ENCODE results near the gene RNU4-1. TPM values are rescaled to one million over a fixed set of nuclear protein-coding genes. Genes with fewer than 3 reads are reported as not detected.
A peak's percentile ranks its signal among the peaks of the same experiment; 100 is the strongest.
"Not testable (repeated sequence)": the region's sequence is repeated elsewhere in the genome, so short reads cannot be mapped to it uniquely, and the experiment has no call there.

RNU4-1 gene
- total RNA-seq (2014; rRNA removed; shearing (Covaris generic); ENCODE audit: low replicate concordance), result under 0.01 TPM in 2 replicates

DNA sequence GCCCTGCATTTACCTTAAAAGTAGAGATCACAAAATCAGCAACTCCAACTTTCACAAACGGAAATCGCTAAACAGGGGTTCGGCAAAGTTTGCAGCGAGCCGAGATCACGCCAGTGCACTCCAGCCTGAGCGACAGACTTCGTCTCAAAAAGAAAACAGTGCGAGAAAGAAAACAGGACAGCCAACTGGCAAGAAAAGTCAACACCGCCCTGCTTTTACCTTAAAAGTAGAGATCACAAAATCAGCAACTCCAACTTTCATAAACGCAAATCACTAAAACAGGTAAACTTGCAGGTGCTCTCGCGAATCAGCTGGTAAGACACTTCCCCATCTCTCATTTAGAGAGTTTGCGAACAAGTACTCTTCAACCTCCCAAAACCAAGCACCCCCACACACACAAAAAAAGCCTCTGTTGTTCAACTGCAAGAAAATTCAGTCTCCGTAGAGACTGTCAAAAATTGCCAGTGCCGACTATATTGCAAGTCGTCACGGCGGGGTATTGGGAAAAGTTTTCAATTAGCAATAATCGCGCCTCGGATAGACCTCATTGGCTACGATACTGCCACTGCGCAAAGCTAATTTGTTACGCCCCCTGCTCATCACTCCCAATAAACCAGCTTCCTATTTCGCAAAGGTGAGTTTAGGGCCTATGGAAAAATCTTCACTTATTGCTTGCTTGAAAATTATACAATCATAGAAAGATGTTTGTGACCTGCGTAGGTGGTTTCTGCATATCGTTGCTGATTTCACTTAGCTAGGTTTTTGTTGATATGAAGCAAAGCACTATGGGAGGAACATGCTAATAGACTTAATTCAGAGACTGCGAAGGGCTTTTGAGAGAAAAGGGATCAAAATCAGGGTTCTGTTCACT lies at the start of gene RNU4-1:
Gene RNU4-1 (minus strand): TSS at position 577 of the 871 bp plus-strand sequence.
- Histone ChIP-seq H4K20me1 (ENCODE audit: insufficient read depth, low read depth, low read length) (no peaks in the 10 kb centered on the region; the same call in 1 of the 2 replicates), H3K9ac (ENCODE audit: low read length) (peak within 1 kb of the TSS; percentile 69), H3K27me3 (ENCODE audit: low read length) (no peaks in the 10 kb centered on the region), H3K9me2 (replicated peaks; ENCODE audit: insufficient read depth, low read length) (no peaks in the 10 kb centered on the region), H3K4me2 (ENCODE audit: low read depth, low read length, poor library complexity, severe bottlenecking) (peak within 1 kb of the TSS; percentile 78), H3K4me1 (ENCODE audit: low read length) (peaks cover 25% of the 10 kb centered on the region), H3K9me3 (ENCODE audit: low read length) (no peaks in the 10 kb centered on the region), H2AFZ (ENCODE audit: low read length) (peak within 1 kb of the TSS; percentile 76; the same call in 1 of the 2 replicates), H3K79me2 (ENCODE audit: low read length) (no peaks in the 10 kb centered on the region), H3K4me3 (ENCODE audit: low read length) (peak within 1 kb of the TSS; percentile 66), H3K27ac (ENCODE audit: low read length) (peak within 1 kb of the TSS; percentile 81), H3K36me3 (ENCODE audit: insufficient read depth, low read length) (no peaks in the 10 kb centered on the region)
- DNase-seq, result peak; percentile 97

GRCh38 chr12:120342175-120343038 lies 49.4 kb upstream of the RNU4-1 start:
- no peaks in the 10 kb centered on the region for H3K79me2 ChIP-seq (ENCODE audit: low read length)
- no peak overlapping the region for H3K4me3 ChIP-seq (ENCODE audit: low read length)
- no peak overlapping the region for H2AFZ ChIP-seq (ENCODE audit: low read length)
- H4K20me1 ChIP-seq (ENCODE audit: insufficient read depth, low read depth, low read length), result no peaks in the 10 kb centered on the region
- no peak for DNase-seq
- no peaks in the 10 kb centered on the region for H3K4me1 ChIP-seq (ENCODE audit: low read length)
- H3K27me3 ChIP-seq (ENCODE audit: low read length), result no peaks in the 10 kb centered on the region
- H3K36me3 ChIP-seq (ENCODE audit: insufficient read depth, low read length), result no peaks in the 10 kb centered on the region
- H3K9me3 ChIP-seq (ENCODE audit: low read length), result no peaks in the 10 kb centered on the region
- H3K9me2 ChIP-seq (replicated peaks; ENCODE audit: insufficient read depth, low read length), result no peaks in the 10 kb centered on the region
- no peak overlapping the region for H3K27ac ChIP-seq (ENCODE audit: low read length)
- H3K9ac ChIP-seq (ENCODE audit: low read length), result no peak overlapping the region
- no peak overlapping the region for H3K4me2 ChIP-seq (ENCODE audit: low read depth, low read length, poor library complexity, severe bottlenecking)

DNA sequence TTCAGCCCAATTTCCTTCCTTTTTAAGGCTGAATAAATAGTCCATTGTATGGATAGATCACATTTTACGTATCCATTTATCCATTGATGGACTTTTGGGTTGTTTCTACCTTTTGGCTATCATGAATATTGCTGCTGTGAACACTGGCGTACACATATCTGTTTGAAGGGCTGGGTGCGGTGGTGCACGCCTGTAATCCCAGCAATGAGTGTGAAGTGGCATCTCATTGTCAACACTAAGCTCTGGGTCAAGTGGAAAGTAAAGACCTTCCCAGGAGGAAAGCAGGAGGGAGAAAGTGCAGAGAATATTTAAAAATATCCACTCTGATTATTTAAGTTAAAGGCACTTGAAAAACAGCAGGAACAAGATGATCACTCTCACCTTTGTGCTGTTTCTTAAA lies 46.2 kb upstream of the RNU4-1 start:
- H3K36me3 ChIP-seq (ENCODE audit: insufficient read depth, low read length), result no peaks in the 10 kb centered on the region
- H3K4me1 ChIP-seq (ENCODE audit: low read length), result no peaks in the 10 kb centered on the region
- H3K9ac ChIP-seq (ENCODE audit: low read length), result no peak overlapping the region
- no peak overlapping the region for H2AFZ ChIP-seq (ENCODE audit: low read length)
- no peak overlapping the region for H3K27ac ChIP-seq (ENCODE audit: low read length)
- H3K9me3 ChIP-seq (ENCODE audit: low read length), result peaks cover 9% of the 10 kb centered on the region; the same call in 1 of the 2 replicates
- no peak for DNase-seq
- H3K4me2 ChIP-seq (ENCODE audit: low read depth, low read length, poor library complexity, severe bottlenecking), result no peak overlapping the region
- no peaks in the 10 kb centered on the region for H4K20me1 ChIP-seq (ENCODE audit: insufficient read depth, low read depth, low read length)
- no peaks in the 10 kb centered on the region for H3K9me2 ChIP-seq (replicated peaks; ENCODE audit: insufficient read depth, low read length)
- no peaks in the 10 kb centered on the region for H3K79me2 ChIP-seq (ENCODE audit: low read length)
- H3K27me3 ChIP-seq (ENCODE audit: low read length), result no peaks in the 10 kb centered on the region
- H3K4me3 ChIP-seq (ENCODE audit: low read length), result no peak overlapping the region

DNA sequence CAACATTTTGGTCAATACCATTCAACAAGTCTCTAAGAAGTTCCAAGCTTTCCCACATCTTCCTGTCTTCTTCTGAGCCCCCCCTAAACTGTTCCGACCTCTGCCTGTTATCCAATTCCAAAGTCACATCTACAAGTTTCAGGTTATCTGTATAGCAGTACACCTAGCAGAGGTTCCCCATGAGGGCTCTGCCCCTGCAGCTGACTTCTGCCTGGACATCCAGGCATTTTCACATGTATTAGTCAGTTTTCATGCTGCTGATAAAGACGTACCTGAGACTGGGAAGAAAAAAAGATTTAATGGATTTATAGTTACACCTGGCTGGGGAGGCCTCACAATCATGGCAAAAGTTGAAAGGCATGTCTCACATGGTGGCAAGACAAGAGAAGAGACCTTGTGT lies 44.7 kb upstream of the RNU4-1 start:
- no peaks in the 10 kb centered on the region for H3K27me3 ChIP-seq (ENCODE audit: low read length)
- no peak overlapping the region for H3K4me3 ChIP-seq (ENCODE audit: low read length)
- no peak overlapping the region for H2AFZ ChIP-seq (ENCODE audit: low read length)
- H3K4me2 ChIP-seq (ENCODE audit: low read depth, low read length, poor library complexity, severe bottlenecking), result no peak overlapping the region
- H4K20me1 ChIP-seq (ENCODE audit: insufficient read depth, low read depth, low read length), result no peaks in the 10 kb centered on the region
- no peaks in the 10 kb centered on the region for H3K36me3 ChIP-seq (ENCODE audit: insufficient read depth, low read length)
- no peak overlapping the region for H3K27ac ChIP-seq (ENCODE audit: low read length)
- H3K4me1 ChIP-seq (ENCODE audit: low read length), result no peaks in the 10 kb centered on the region
- peaks cover 9% of the 10 kb centered on the region; the same call in 1 of the 2 replicates for H3K9me3 ChIP-seq (ENCODE audit: low read length)
- no peaks in the 10 kb centered on the region for H3K79me2 ChIP-seq (ENCODE audit: low read length)
- no peaks in the 10 kb centered on the region for H3K9me2 ChIP-seq (replicated peaks; ENCODE audit: insufficient read depth, low read length)
- no peak overlapping the region for H3K9ac ChIP-seq (ENCODE audit: low read length)
- DNase-seq, result no peak

DNA sequence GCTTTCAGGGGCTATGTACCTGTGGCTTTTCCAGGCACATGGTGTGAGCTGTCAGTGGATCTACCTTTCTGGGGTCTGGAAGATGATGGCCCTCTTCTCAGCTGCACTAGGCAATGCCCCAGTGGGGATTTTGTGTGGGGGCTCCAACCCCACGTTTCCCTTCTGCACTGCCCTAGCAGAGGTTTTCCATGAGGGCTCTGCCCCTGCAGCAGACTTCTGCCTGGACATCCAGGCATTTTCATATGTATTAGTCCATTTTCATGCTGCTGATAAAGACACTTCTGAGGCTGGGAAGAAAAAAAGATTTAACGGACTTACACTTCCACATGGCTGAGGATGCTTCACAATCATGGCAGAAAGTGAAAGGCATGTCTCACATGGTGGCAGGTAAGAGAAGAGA lies 43.4 kb upstream of the RNU4-1 start:
- DNase-seq; H3K4me2 ChIP-seq (ENCODE audit: low read depth, low read length, poor library complexity, severe bottlenecking); H4K20me1 ChIP-seq (ENCODE audit: insufficient read depth, low read depth, low read length); H3K9me2 ChIP-seq (replicated peaks; ENCODE audit: insufficient read depth, low read length); H3K79me2 ChIP-seq (ENCODE audit: low read length); H3K9ac ChIP-seq (ENCODE audit: low read length); H3K27ac ChIP-seq (ENCODE audit: low read length); H3K4me1 ChIP-seq (ENCODE audit: low read length); H3K4me3 ChIP-seq (ENCODE audit: low read length); H2AFZ ChIP-seq (ENCODE audit: low read length); H3K27me3 ChIP-seq (ENCODE audit: low read length); H3K9me3 ChIP-seq (ENCODE audit: low read length); H3K36me3 ChIP-seq (ENCODE audit: insufficient read depth, low read length): not testable (repeated sequence)

DNA sequence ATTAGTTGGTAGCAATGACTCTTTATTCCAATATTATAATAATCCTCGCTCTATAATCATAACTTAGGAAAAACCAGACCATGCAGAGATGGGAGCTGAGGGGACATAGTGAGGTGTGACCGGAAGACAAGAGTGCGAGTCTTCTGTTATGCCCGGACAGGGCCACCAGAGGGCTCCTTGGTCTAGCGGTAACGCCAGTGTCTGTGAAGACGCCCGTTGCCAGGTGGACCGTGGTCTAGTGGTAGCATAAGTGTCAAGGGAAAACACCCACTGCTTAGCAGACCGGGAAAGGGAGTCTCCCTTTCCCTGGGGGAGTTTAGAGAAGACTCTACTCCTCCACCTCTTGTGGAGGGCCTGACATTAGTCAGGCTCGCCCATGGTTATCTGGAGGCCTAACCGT lies 42.4 kb upstream of the RNU4-1 start:
- not testable (repeated sequence) for H3K9ac ChIP-seq (ENCODE audit: low read length); H3K27ac ChIP-seq (ENCODE audit: low read length); H4K20me1 ChIP-seq (ENCODE audit: insufficient read depth, low read depth, low read length); H2AFZ ChIP-seq (ENCODE audit: low read length); H3K36me3 ChIP-seq (ENCODE audit: insufficient read depth, low read length); H3K9me2 ChIP-seq (replicated peaks; ENCODE audit: insufficient read depth, low read length); H3K79me2 ChIP-seq (ENCODE audit: low read length); H3K27me3 ChIP-seq (ENCODE audit: low read length); H3K9me3 ChIP-seq (ENCODE audit: low read length); H3K4me3 ChIP-seq (ENCODE audit: low read length); H3K4me2 ChIP-seq (ENCODE audit: low read depth, low read length, poor library complexity, severe bottlenecking); H3K4me1 ChIP-seq (ENCODE audit: low read length)
- DNase-seq, result peak; percentile 69

GRCh38 chr12:120332523-120332922 lies 39.5 kb upstream of the RNU4-1 start:
- no peaks in the 10 kb centered on the region for H3K9me2 ChIP-seq (replicated peaks; ENCODE audit: insufficient read depth, low read length)
- H2AFZ ChIP-seq (ENCODE audit: low read length), result no peak overlapping the region
- no peak overlapping the region for H3K4me3 ChIP-seq (ENCODE audit: low read length)
- no peaks in the 10 kb centered on the region for H3K4me1 ChIP-seq (ENCODE audit: low read length)
- H3K36me3 ChIP-seq (ENCODE audit: insufficient read depth, low read length), result no peaks in the 10 kb centered on the region
- H3K9me3 ChIP-seq (ENCODE audit: low read length), result peaks cover 9% of the 10 kb centered on the region; the same call in 1 of the 2 replicates
- no peak for DNase-seq
- H4K20me1 ChIP-seq (ENCODE audit: insufficient read depth, low read depth, low read length), result no peaks in the 10 kb centered on the region
- H3K27ac ChIP-seq (ENCODE audit: low read length), result no peak overlapping the region
- no peaks in the 10 kb centered on the region for H3K27me3 ChIP-seq (ENCODE audit: low read length)
- H3K9ac ChIP-seq (ENCODE audit: low read length), result no peak overlapping the region
- no peak overlapping the region for H3K4me2 ChIP-seq (ENCODE audit: low read depth, low read length, poor library complexity, severe bottlenecking)
- no peaks in the 10 kb centered on the region for H3K79me2 ChIP-seq (ENCODE audit: low read length)

GRCh38 chr12:120332041-120332440 lies 39.0 kb upstream of the RNU4-1 start:
- Histone ChIP-seq H3K9me3 (ENCODE audit: low read length) (peaks cover 6% of the 10 kb centered on the region; the same call in 1 of the 2 replicates), H3K4me1 (ENCODE audit: low read length) (no peaks in the 10 kb centered on the region), H3K27ac (ENCODE audit: low read length) (no peak overlapping the region), H3K4me2 (ENCODE audit: low read depth, low read length, poor library complexity, severe bottlenecking) (no peak overlapping the region), H3K4me3 (ENCODE audit: low read length) (no peak overlapping the region), H3K9ac (ENCODE audit: low read length) (no peak overlapping the region), H3K9me2 (replicated peaks; ENCODE audit: insufficient read depth, low read length) (no peaks in the 10 kb centered on the region), H2AFZ (ENCODE audit: low read length) (no peak overlapping the region), H3K79me2 (ENCODE audit: low read length) (no peaks in the 10 kb centered on the region), H3K27me3 (ENCODE audit: low read length) (no peaks in the 10 kb centered on the region), H4K20me1 (ENCODE audit: insufficient read depth, low read depth, low read length) (no peaks in the 10 kb centered on the region), H3K36me3 (ENCODE audit: insufficient read depth, low read length) (no peaks in the 10 kb centered on the region)
- no peak for DNase-seq

All from Karpas-422 (cell line).